SKM-1 (cell line): ENCODE results near the gene LEMD1.

Source experiments
- DNase-seq: peaks from one replicate; lab custom pipeline; 2025; ENCODE audit not compliant: unreplicated experiment; lab: John Stamatoyannopoulos, UW

Gene LEMD1

GRCh38 chr1:205421798-205422197 is at the start of gene LEMD1:
TSS of gene LEMD1 (minus strand) at chr1:205422056. CDS start at chr1:205420536, 1,520 bp downstream.
- no peak for DNase-seq

- no peak for DNase-seq
Measured at GRCh38 chr1:205470131-205470530, 48.3 kb upstream of the LEMD1 start.

GRCh38 chr1:205466595-205467220 is 44.9 kb upstream of the LEMD1 start:
- no peak for DNase-seq

GRCh38 chr1:205465392-205465791 is 43.5 kb upstream of the LEMD1 start:
- DNase-seq = no peak

- DNase-seq = no peak
Measured at GRCh38 chr1:205458777-205459566, 37.1 kb upstream of the LEMD1 start.

- no peak for DNase-seq
Measured at GRCh38 chr1:205456868-205457745, 35.3 kb upstream of the LEMD1 start.

- no peak for DNase-seq
Measured at GRCh38 chr1:205456383-205456867, 34.6 kb upstream of the LEMD1 start.

- no peak for DNase-seq
Measured at GRCh38 chr1:205455581-205456382, 33.9 kb upstream of the LEMD1 start, which contains the start of gene BLACAT1. TSS of gene BLACAT1 (minus strand) at chr1:205456045.

GRCh38 chr1:205454903-205455335 is 33.1 kb upstream of the LEMD1 start:
- no peak for DNase-seq

GRCh38 chr1:205453466-205453865 is 31.6 kb upstream of the LEMD1 start:
- no peak for DNase-seq

GRCh38 chr1:205452933-205453332 is 31.1 kb upstream of the LEMD1 start:
- no peak for DNase-seq

- no peak for DNase-seq
Measured at GRCh38 chr1:205452364-205452763, 30.5 kb upstream of the LEMD1 start.

GRCh38 chr1:205451759-205452164 is 29.9 kb upstream of the LEMD1 start:
- DNase-seq = no peak

- DNase-seq = no peak
Measured at GRCh38 chr1:205451202-205451601, 29.3 kb upstream of the LEMD1 start.

GRCh38 chr1:205450448-205450847 is 28.6 kb upstream of the LEMD1 start:
- no peak for DNase-seq

- DNase-seq = no peak
Measured at GRCh38 chr1:205449750-205450443, 28.0 kb upstream of the LEMD1 start.

GRCh38 chr1:205449254-205449749 is 27.4 kb upstream of the LEMD1 start:
- DNase-seq = no peak

- DNase-seq = no peak
Measured at GRCh38 chr1:205448540-205449253, 26.8 kb upstream of the LEMD1 start.
